Body of pancreas (tissue), 4 donors: ENCODE data around the gene ANKS1A. TPM values are rescaled to one million over a fixed set of nuclear protein-coding genes. Genes with fewer than 3 reads are reported as not detected.
A peak's percentile ranks its signal among the peaks of the same experiment; 100 is the strongest.

ENCODE experiments used
- ATAC-seq: fragments of 150-250 bp; one replicate; pipeline ENCODE4 v1.9.1; 2016
- DNase-seq, 4 donors: peaks; one replicate each; pipeline ENCODE4 v3.0.0-alpha.2; 2019
- H3K27ac ChIP-seq, 4 donors: fragments of 200-600 bp; sonication (generic); 1 replicate in 3 of 4; 2 replicates in 1 of 4; pipeline versions ENCODE4 v1.5.1 to v1.6.1; 2016 to 2019; ENCODE audit warnings: mild to moderate bottlenecking in 1 of 4, mixed read lengths in 1 of 4, moderate library complexity in 1 of 4
- H3K27me3 ChIP-seq, 2 donors: fragments of 200-600 bp; sonication (generic); one replicate each; pipeline ENCODE4 v1.6.0; 2016; ENCODE audit warnings: mild to moderate bottlenecking in 1 of 2
- H3K36me3 ChIP-seq, 2 donors: fragments of 200-600 bp; sonication (generic); replicated peaks in 1 of 2; 2 replicates each; pipeline ENCODE4 v1.5.1; 2016; ENCODE audit warnings: low read depth in 2 of 2; ENCODE audit not compliant: insufficient read depth in 1 of 2
- H3K4me1 ChIP-seq: fragments of 200-600 bp; sonication (generic); one replicate; pipeline ENCODE4 v1.6.0; 2016
- H3K4me3 ChIP-seq, 2 donors: fragments of 200-600 bp; sonication (generic); 1 replicate in 1 of 2; 2 replicates in 1 of 2; pipeline ENCODE4 v1.5.1; 2016 to 2019
- H3K9me3 ChIP-seq, 3 donors: fragments of 200-600 bp; sonication (generic); 1 replicate in 2 of 3; 2 replicates in 1 of 3; pipeline ENCODE4 v1.5.1; 2016
- CTCF ChIP-seq, 7 experiments: fragments of 450-650 bp in 4 of 7; fragments of 200-600 bp in 3 of 7; sonication (generic) in 3 of 7; IDR thresholded peaks; one replicate each; pipeline ENCODE4 v1.5.1; 2016 to 2019; ENCODE audit warnings: antibody characterized with exemption in 7 of 7
- POLR2A ChIP-seq, 3 donors: fragments of 450-650 bp; IDR thresholded peaks; one replicate each; pipeline ENCODE4 v1.6.1; 2016; ENCODE audit warnings: antibody characterized with exemption in 3 of 3, mild to moderate bottlenecking in 2 of 3
- WGBS, 2 donors: methylation state at CpG; one replicate each; pipeline ENCODE4 v1.1.5; 2017; 5-methylcytosine and 5-hydroxymethylcytosine counted together
- intact Hi-C: fragments of 100-400 bp; cut with DNase I; formaldehyde crosslinking; loops from one replicate; pipeline ENCODE4 v1.15.1; 2023
- total RNA-seq, 2 donors: library from RNA; depleted of rRNA; stranded (reverse); fragments of >200 nt; gene quantifications; one replicate each; pipeline ENCODE4 v1.1.0, GENCODE V29; 2016

ANKS1A gene
- total RNA-seq, 2 donors from 2014 or later, result 14.3 to 17.1 TPM

DNA sequence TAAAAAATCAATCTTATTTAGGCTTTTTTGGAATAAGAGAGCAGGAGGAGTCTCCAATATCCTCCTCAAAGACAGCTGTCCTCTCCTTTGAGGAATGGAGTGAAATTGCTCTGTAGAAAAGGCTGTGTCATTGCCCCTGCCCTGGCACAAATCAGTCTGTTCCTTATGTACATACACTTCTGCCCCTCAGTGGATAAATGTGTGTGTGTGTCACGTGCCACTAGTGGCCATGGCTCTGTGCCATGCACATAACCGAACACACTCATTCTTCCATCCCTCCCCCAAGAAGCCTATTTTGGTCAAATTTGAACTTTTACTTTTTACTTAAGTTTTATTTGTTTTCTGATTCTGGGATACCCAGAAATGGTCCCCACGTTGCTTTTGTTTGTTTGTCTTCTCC lies 49.2 kb downstream of the ANKS1A start:
- H3K4me1 ChIP-seq, result peaks cover 20% of the 10 kb centered on the region
- ATAC-seq (no peak), DNase-seq (peak in 1 of 4 donors; percentile 11)
- H3K27me3 ChIP-seq, result no peaks in the 10 kb centered on the region
- H3K4me3 ChIP-seq, result no peak overlapping the region
- no peak for TF ChIP-seq POLR2A (IDR thresholded peaks at IDR 0.05)
- no peaks in the 10 kb centered on the region for H3K9me3 ChIP-seq
- 42 to 53% methylated on average over 3 of the region's 3 CpGs for WGBS, 2 donors
- no peak overlapping the region for H3K27ac ChIP-seq
- intact Hi-C loops, result no loop called here
- no peaks in the 10 kb centered on the region for H3K36me3 ChIP-seq

GRCh38 chr6:34940030-34940434 lies 51.0 kb downstream of the ANKS1A start:
- no peak overlapping the region for H3K4me3 ChIP-seq
- WGBS, 2 donors, result 38 to 45% methylated on average over 4 of the region's 4 CpGs
- DNase-seq (no peak), ATAC-seq (no peak)
- no peaks in the 10 kb centered on the region for H3K27me3 ChIP-seq
- no peak overlapping the region for H3K27ac ChIP-seq
- H3K36me3 ChIP-seq, result no peaks in the 10 kb centered on the region
- intact Hi-C loops, result no loop called here
- TF ChIP-seq CTCF (IDR thresholded peaks at IDR 0.05), result no peak
- TF ChIP-seq POLR2A (IDR thresholded peaks at IDR 0.05), result no peak
- H3K9me3 ChIP-seq, result no peaks in the 10 kb centered on the region
- peaks cover 11% of the 10 kb centered on the region for H3K4me1 ChIP-seq

GRCh38 chr6:34941421-34941820 lies 52.4 kb downstream of the ANKS1A start:
- intact Hi-C loops, result no loop called here
- Histone ChIP-seq H3K27ac (no peak overlapping the region), H3K27me3 (no peaks in the 10 kb centered on the region), H3K4me3 (no peak overlapping the region), H3K4me1 (peaks cover 6% of the 10 kb centered on the region), H3K36me3 (no peaks in the 10 kb centered on the region), H3K9me3 (no peaks in the 10 kb centered on the region)
- DNase-seq (no peak), ATAC-seq (no peak)
- TF ChIP-seq CTCF (IDR thresholded peaks at IDR 0.05) (no peak), POLR2A (IDR thresholded peaks at IDR 0.05) (no peak)
- 94 to 97% methylated on average over 4 of the region's 4 CpGs for WGBS, 2 donors

- H3K4me3 ChIP-seq, result no peak overlapping the region
- no peak for TF ChIP-seq POLR2A (IDR thresholded peaks at IDR 0.05)
- no peak for TF ChIP-seq CTCF (IDR thresholded peaks at IDR 0.05)
- 93 to 100% methylated on average over 1 of the region's 1 CpG for WGBS, 2 donors
- no peaks in the 10 kb centered on the region for H3K27me3 ChIP-seq
- H3K27ac ChIP-seq, result no peak overlapping the region
- no peaks in the 10 kb centered on the region for H3K36me3 ChIP-seq
- DNase-seq (no peak), ATAC-seq (no peak)
- no peaks in the 10 kb centered on the region for H3K4me1 ChIP-seq
- no peaks in the 10 kb centered on the region for H3K9me3 ChIP-seq
- intact Hi-C loops, result no loop called here
Observed at GRCh38 chr6:34945317-34945716, 56.3 kb downstream of the ANKS1A start.

GRCh38 chr6:34947561-34947960 lies 58.5 kb downstream of the ANKS1A start:
- Histone ChIP-seq H3K9me3 (no peaks in the 10 kb centered on the region), H3K4me1 (no peaks in the 10 kb centered on the region), H3K27me3 (no peaks in the 10 kb centered on the region), H3K4me3 (no peak overlapping the region), H3K27ac (no peak overlapping the region), H3K36me3 (no peaks in the 10 kb centered on the region)
- TF ChIP-seq CTCF (IDR thresholded peaks at IDR 0.05) (no peak), POLR2A (IDR thresholded peaks at IDR 0.05) (no peak)
- intact Hi-C loops, result no loop called here
- DNase-seq, result no peak
- ATAC-seq, result no peak
- WGBS, 2 donors, result 100% methylated on average over 1 of the region's 1 CpG
